ENCODE measurements around the gene NTM. TPM values are rescaled to one million over a fixed set of nuclear protein-coding genes. Genes with fewer than 3 reads are reported as not detected.

The NTM gene
- total and polyA plus RNA-seq, 4 experiments from 2014 or later: not detected

GRCh38 chr11:132026746-132027145 lies 656.3 kb downstream of the NTM start:
- no peak for DNase-seq
- ChIA-PET CTCF (ENCODE audit: partially characterized antibody) (no interaction called here), POLR2A (ENCODE audit: partially characterized antibody) (no interaction called here)
- no peaks in the 10 kb centered on the region for H3K9me3 ChIP-seq (ENCODE audit: control insufficient read depth in 1 of 2, low read length in 2 of 2)
- peaks cover 0 to 8% (median 3%) of the 10 kb centered on the region in 8 donors for H3K9me3 Mint-ChIP-seq
- H3K27me3 ChIP-seq (ENCODE audit: insufficient read depth, low read length): no peaks in the 10 kb centered on the region
- H3K27ac Mint-ChIP-seq: no peak overlapping the region
- H3K4me1 ChIP-seq (ENCODE audit: insufficient read depth, low read length): no peaks in the 10 kb centered on the region
- no peak overlapping the region for H3K4me3 ChIP-seq (ENCODE audit: low read length in 2 of 2)
- H3K36me3 Mint-ChIP-seq: no peaks in the 10 kb centered on the region
- no peak overlapping the region for H3K27ac ChIP-seq (ENCODE audit: low read depth, low read length)
- H3K4me3 Mint-ChIP-seq: no peak overlapping the region
- H3K36me3 ChIP-seq (ENCODE audit: insufficient read depth, low read length): no peaks in the 10 kb centered on the region
- peaks cover 0 to 2% of the 10 kb centered on the region in 2 donors for H3K27me3 Mint-ChIP-seq
- intact Hi-C loops (cut with micrococcal nuclease): no loop called here
- H3K4me1 Mint-ChIP-seq: no peaks in the 10 kb centered on the region

GRCh38 chr11:132028380-132029240 lies 658.2 kb downstream of the NTM start:
- H3K4me1 ChIP-seq (ENCODE audit: insufficient read depth, low read length): no peaks in the 10 kb centered on the region
- Mint-ChIP-seq H3K4me1 (no peaks in the 10 kb centered on the region), H3K27ac (no peak overlapping the region), H3K4me3 (no peak overlapping the region), H3K36me3 (no peaks in the 10 kb centered on the region), H3K27me3 (peaks cover 0 to 1% of the 10 kb centered on the region in 2 donors), H3K9me3 (peaks cover 0 to 7% (median under 1%) of the 10 kb centered on the region in 8 donors)
- no peak for DNase-seq
- no peaks in the 10 kb centered on the region for H3K36me3 ChIP-seq (ENCODE audit: insufficient read depth, low read length)
- H3K27ac ChIP-seq (ENCODE audit: low read depth, low read length): no peak overlapping the region
- intact Hi-C loops (cut with micrococcal nuclease): no loop called here
- H3K9me3 ChIP-seq (ENCODE audit: control insufficient read depth in 1 of 2, low read length in 2 of 2): no peaks in the 10 kb centered on the region
- no peak overlapping the region for H3K4me3 ChIP-seq (ENCODE audit: low read length in 2 of 2)
- ChIA-PET CTCF (ENCODE audit: partially characterized antibody) (no interaction called here), POLR2A (ENCODE audit: partially characterized antibody) (no interaction called here)
- no peaks in the 10 kb centered on the region for H3K27me3 ChIP-seq (ENCODE audit: insufficient read depth, low read length)

GRCh38 chr11:132030896-132031295 lies 660.5 kb downstream of the NTM start:
- H3K36me3 ChIP-seq (ENCODE audit: insufficient read depth, low read length): no peaks in the 10 kb centered on the region
- peaks cover 0 to 9% (median 0%) of the 10 kb centered on the region in 8 donors for H3K9me3 Mint-ChIP-seq
- POLR2A ChIA-PET (ENCODE audit: partially characterized antibody): no interaction called here
- no peaks in the 10 kb centered on the region for H3K27me3 ChIP-seq (ENCODE audit: insufficient read depth, low read length)
- no peak for DNase-seq
- H3K27ac Mint-ChIP-seq: no peak overlapping the region
- no peaks in the 10 kb centered on the region for H3K9me3 ChIP-seq (ENCODE audit: control insufficient read depth in 1 of 2, low read length in 2 of 2)
- H3K27me3 Mint-ChIP-seq: peaks cover 0 to 1% of the 10 kb centered on the region in 2 donors
- H3K4me3 ChIP-seq (ENCODE audit: low read length in 2 of 2): no peak overlapping the region
- H3K4me1 Mint-ChIP-seq: no peaks in the 10 kb centered on the region
- H3K27ac ChIP-seq (ENCODE audit: low read depth, low read length): no peak overlapping the region
- no peaks in the 10 kb centered on the region for H3K4me1 ChIP-seq (ENCODE audit: insufficient read depth, low read length)
- intact Hi-C loops (cut with micrococcal nuclease): no loop called here
- no peaks in the 10 kb centered on the region for H3K36me3 Mint-ChIP-seq
- H3K4me3 Mint-ChIP-seq: no peak overlapping the region
- CTCF ChIA-PET (ENCODE audit: partially characterized antibody): no interaction called here

- Mint-ChIP-seq H3K27me3 (peaks cover 0 to under 1% of the 10 kb centered on the region in 2 donors), H3K4me1 (no peaks in the 10 kb centered on the region), H3K4me3 (no peak overlapping the region), H3K36me3 (no peaks in the 10 kb centered on the region), H3K27ac (no peak overlapping the region), H3K9me3 (peaks cover 0 to 6% (median 0%) of the 10 kb centered on the region in 8 donors)
- Histone ChIP-seq H3K4me3 (ENCODE audit: low read length in 2 of 2) (no peak overlapping the region), H3K4me1 (ENCODE audit: insufficient read depth, low read length) (no peaks in the 10 kb centered on the region), H3K27me3 (ENCODE audit: insufficient read depth, low read length) (no peaks in the 10 kb centered on the region), H3K27ac (ENCODE audit: low read depth, low read length) (no peak overlapping the region), H3K9me3 (ENCODE audit: control insufficient read depth in 1 of 2, low read length in 2 of 2) (no peaks in the 10 kb centered on the region), H3K36me3 (ENCODE audit: insufficient read depth, low read length) (no peaks in the 10 kb centered on the region)
- DNase-seq: no peak
- ChIA-PET POLR2A (ENCODE audit: partially characterized antibody) (no interaction called here), CTCF (ENCODE audit: partially characterized antibody) (no interaction called here)
- intact Hi-C loops (cut with micrococcal nuclease): no loop called here
Measured at GRCh38 chr11:132032555-132032954, 662.1 kb downstream of the NTM start.

GRCh38 chr11:132033051-132033450 lies 662.6 kb downstream of the NTM start:
- Mint-ChIP-seq H3K27ac (no peak overlapping the region), H3K36me3 (no peaks in the 10 kb centered on the region), H3K27me3 (no peaks in the 10 kb centered on the region), H3K4me1 (no peaks in the 10 kb centered on the region), H3K9me3 (peaks cover 0 to 5% (median 0%) of the 10 kb centered on the region in 8 donors), H3K4me3 (no peak overlapping the region)
- no peak overlapping the region for H3K27ac ChIP-seq (ENCODE audit: low read depth, low read length)
- H3K9me3 ChIP-seq (ENCODE audit: control insufficient read depth in 1 of 2, low read length in 2 of 2): no peaks in the 10 kb centered on the region
- no peak for DNase-seq
- no peaks in the 10 kb centered on the region for H3K27me3 ChIP-seq (ENCODE audit: insufficient read depth, low read length)
- H3K4me1 ChIP-seq (ENCODE audit: insufficient read depth, low read length): no peaks in the 10 kb centered on the region
- ChIA-PET CTCF (ENCODE audit: partially characterized antibody) (no interaction called here), POLR2A (ENCODE audit: partially characterized antibody) (no interaction called here)
- intact Hi-C loops (cut with micrococcal nuclease): no loop called here
- no peak overlapping the region for H3K4me3 ChIP-seq (ENCODE audit: low read length in 2 of 2)
- no peaks in the 10 kb centered on the region for H3K36me3 ChIP-seq (ENCODE audit: insufficient read depth, low read length)

GRCh38 chr11:132035228-132035627 lies 664.8 kb downstream of the NTM start:
- no peaks in the 10 kb centered on the region for H3K36me3 Mint-ChIP-seq
- no peaks in the 10 kb centered on the region for H3K27me3 Mint-ChIP-seq
- H3K9me3 Mint-ChIP-seq: peaks cover 0 to 5% (median 0%) of the 10 kb centered on the region in 8 donors
- no peaks in the 10 kb centered on the region for H3K4me1 Mint-ChIP-seq
- no peak overlapping the region for H3K27ac Mint-ChIP-seq
- ChIA-PET POLR2A (ENCODE audit: partially characterized antibody) (no interaction called here), CTCF (ENCODE audit: partially characterized antibody) (no interaction called here)
- no peaks in the 10 kb centered on the region for H3K9me3 ChIP-seq (ENCODE audit: control insufficient read depth in 1 of 2, low read length in 2 of 2)
- H3K4me3 ChIP-seq (ENCODE audit: low read length in 2 of 2): no peak overlapping the region
- H3K4me1 ChIP-seq (ENCODE audit: insufficient read depth, low read length): no peaks in the 10 kb centered on the region
- no peak for DNase-seq
- H3K36me3 ChIP-seq (ENCODE audit: insufficient read depth, low read length): no peaks in the 10 kb centered on the region
- no peak overlapping the region for H3K4me3 Mint-ChIP-seq
- intact Hi-C loops (cut with micrococcal nuclease): no loop called here
- no peak overlapping the region for H3K27ac ChIP-seq (ENCODE audit: low read depth, low read length)
- no peaks in the 10 kb centered on the region for H3K27me3 ChIP-seq (ENCODE audit: insufficient read depth, low read length)

GRCh38 chr11:132035766-132036165 lies 665.4 kb downstream of the NTM start:
- Histone ChIP-seq H3K9me3 (ENCODE audit: control insufficient read depth in 1 of 2, low read length in 2 of 2) (no peaks in the 10 kb centered on the region), H3K36me3 (ENCODE audit: insufficient read depth, low read length) (no peaks in the 10 kb centered on the region), H3K27me3 (ENCODE audit: insufficient read depth, low read length) (no peaks in the 10 kb centered on the region), H3K4me1 (ENCODE audit: insufficient read depth, low read length) (no peaks in the 10 kb centered on the region), H3K4me3 (ENCODE audit: low read length in 2 of 2) (no peak overlapping the region), H3K27ac (ENCODE audit: low read depth, low read length) (no peak overlapping the region)
- ChIA-PET CTCF (ENCODE audit: partially characterized antibody) (no interaction called here), POLR2A (ENCODE audit: partially characterized antibody) (no interaction called here)
- H3K27ac Mint-ChIP-seq: no peak overlapping the region
- no peaks in the 10 kb centered on the region for H3K27me3 Mint-ChIP-seq
- H3K4me3 Mint-ChIP-seq: no peak overlapping the region
- no peaks in the 10 kb centered on the region for H3K4me1 Mint-ChIP-seq
- no peaks in the 10 kb centered on the region for H3K36me3 Mint-ChIP-seq
- no peak for DNase-seq
- intact Hi-C loops (cut with micrococcal nuclease): no loop called here
- H3K9me3 Mint-ChIP-seq: peaks cover 0 to 5% (median 0%) of the 10 kb centered on the region in 8 donors

Measured in CD4-positive, alpha-beta memory T cell (primary cell).